GM18505 (cell line): Measurements from ENCODE around the gene HDAC11.
"Not testable (repeated sequence)": the region's sequence is repeated elsewhere in the genome, so short reads cannot be mapped to it uniquely, and the experiment has no call there.

Experiments
- ATAC-seq: cut with Tn5 transposase; IDR thresholded peaks from one replicate; pipeline ENCODE4 v1.9.1; 2021; ENCODE audit not compliant: unreplicated experiment
- POLR2A ChIP-seq: IDR thresholded peaks from 4 replicates; pipeline ENCODE4 v1.6.1; 2011; ENCODE audit warnings: borderline replicate concordance; ENCODE audit not compliant: insufficient read depth, insufficient read length; ENCODE audit errors: extremely low read depth

HDAC11 gene

GRCh38 chr3:13479582-13480339 is at the start of gene HDAC11:
Gene HDAC11 (plus strand): TSS chr3:13480306. CDS start chr3:13480348, 42 bp downstream.
- ATAC-seq, result peak; percentile 97
- TF ChIP-seq POLR2A, result peak; percentile 50

- ATAC-seq, result not testable (repeated sequence)
Observed at GRCh38 chr3:13430411-13430875, 49.7 kb upstream of the HDAC11 start.

GRCh38 chr3:13432093-13432492 is 48.0 kb upstream of the HDAC11 start:
- no peak for ATAC-seq
- no peak for TF ChIP-seq POLR2A

- TF ChIP-seq POLR2A, result no peak
- ATAC-seq, result no peak
Observed at GRCh38 chr3:13433912-13434311, 46.2 kb upstream of the HDAC11 start.

- ATAC-seq, result not testable (repeated sequence)
Observed at GRCh38 chr3:13436213-13436612, 43.9 kb upstream of the HDAC11 start.

- no peak for ATAC-seq
- no peak for TF ChIP-seq POLR2A
Observed at GRCh38 chr3:13440204-13440817, 39.8 kb upstream of the HDAC11 start.

- ATAC-seq, result not testable (repeated sequence)
Observed at GRCh38 chr3:13442882-13443281, 37.2 kb upstream of the HDAC11 start.

GRCh38 chr3:13451301-13451673 is 28.8 kb upstream of the HDAC11 start:
- ATAC-seq, result peak; percentile 12
- no peak for TF ChIP-seq POLR2A

GRCh38 chr3:13452490-13453335 is 27.4 kb upstream of the HDAC11 start:
- no peak for ATAC-seq
- TF ChIP-seq POLR2A, result no peak

GRCh38 chr3:13455644-13456043 is 24.5 kb upstream of the HDAC11 start:
- TF ChIP-seq POLR2A, result no peak
- no peak for ATAC-seq

GRCh38 chr3:13457593-13457992 is 22.5 kb upstream of the HDAC11 start:
- no peak for ATAC-seq
- no peak for TF ChIP-seq POLR2A

GRCh38 chr3:13459605-13460340 is 20.3 kb upstream of the HDAC11 start:
- no peak for ATAC-seq
- no peak for TF ChIP-seq POLR2A

- TF ChIP-seq POLR2A, result no peak
- ATAC-seq, result no peak
Observed at GRCh38 chr3:13460341-13460736, 19.8 kb upstream of the HDAC11 start.
